SH-SY5Y (cell line): ENCODE results near the gene EHBP1.

ENCODE experiments used
- GATA2 ChIP-seq: IDR thresholded peaks from 2 replicates; pipeline ENCODE4 v1.6.1; 2011; ENCODE audit warnings: mild to moderate bottlenecking, low read depth, low read length
- GATA3 ChIP-seq: IDR thresholded peaks from 2 replicates; pipeline ENCODE4 v1.6.1; 2011; ENCODE audit warnings: low read depth, mild to moderate bottlenecking, low read length, moderate library complexity

- no peak for TF ChIP-seq GATA2
- TF ChIP-seq GATA3: no peak
Observed at GRCh38 chr2:62747876-62748275, 42.4 kb downstream of the EHBP1 start.
